Fibroblast of skin of right biceps (primary cell): Measurements from ENCODE around the gene NEMF.

Experiments used
- DNase-seq: peaks from one replicate; pipeline ENCODE4 v3.0.0-alpha.2; 2013

NEMF gene

GRCh38 chr14:49732896-49733295 is 119.7 kb downstream of the NEMF start:
- DNase-seq, result no peak
